ENCODE data around the gene RPS19.
"Not testable (repeated sequence)": the region's sequence is repeated elsewhere in the genome, so short reads cannot be mapped to it uniquely, and the experiment has no call there.

The RPS19 gene

GRCh38 chr19:41860419-41861115, 512 bp downstream of the RPS19 start:
- no peak for DNase-seq (ENCODE audit: low read depth)

- no peak for DNase-seq (ENCODE audit: low read depth)
These were observed 1.2 kb downstream of the RPS19 start for GRCh38 chr19:41861116-41861768.

- DNase-seq (ENCODE audit: low read depth): no peak
These were observed 1.8 kb downstream of the RPS19 start for GRCh38 chr19:41861846-41862245.

GRCh38 chr19:41862445-41862986, 2.5 kb downstream of the RPS19 start:
- no peak for DNase-seq (ENCODE audit: low read depth)

GRCh38 chr19:41863209-41863931, 3.3 kb downstream of the RPS19 start:
- DNase-seq (ENCODE audit: low read depth): no peak

- DNase-seq (ENCODE audit: low read depth): no peak
These were observed 4.3 kb downstream of the RPS19 start for GRCh38 chr19:41864374-41864773.

- DNase-seq (ENCODE audit: low read depth): no peak
These were observed 6.2 kb downstream of the RPS19 start for GRCh38 chr19:41866284-41866683.

GRCh38 chr19:41868120-41868988, 8.3 kb downstream of the RPS19 start:
- no peak for DNase-seq (ENCODE audit: low read depth)

- no peak for DNase-seq (ENCODE audit: low read depth)
These were observed 8.9 kb downstream of the RPS19 start for GRCh38 chr19:41868989-41869300.

GRCh38 chr19:41869374-41869955, 9.4 kb downstream of the RPS19 start:
- no peak for DNase-seq (ENCODE audit: low read depth)

- DNase-seq (ENCODE audit: low read depth): no peak
These were observed 10.4 kb downstream of the RPS19 start for GRCh38 chr19:41870401-41870873.

- DNase-seq (ENCODE audit: low read depth): no peak
These were observed 11.7 kb downstream of the RPS19 start for GRCh38 chr19:41871573-41872383.

- DNase-seq (ENCODE audit: low read depth): no peak
These were observed 12.3 kb downstream of the RPS19 start for GRCh38 chr19:41872384-41872774.

- DNase-seq (ENCODE audit: low read depth): peak; percentile 54
These were observed 13.0 kb downstream of the RPS19 start for GRCh38 chr19:41872775-41873647.

GRCh38 chr19:41875973-41876372, 15.9 kb downstream of the RPS19 start:
- not testable (repeated sequence) for DNase-seq (ENCODE audit: low read depth)

- no peak for DNase-seq (ENCODE audit: low read depth)
These were observed 17.1 kb downstream of the RPS19 start, which contains the start of gene CD79A for GRCh38 chr19:41876847-41877832. CD79A (plus strand) TSS chr19:41877279; CDS start chr19:41877305, 26 bp downstream.

GRCh38 chr19:41877916-41878905, 18.2 kb downstream of the RPS19 start:
- no peak for DNase-seq (ENCODE audit: low read depth)

Measured in stimulated activated CD4-positive, alpha-beta T cell treated with anti-CD3 and anti-CD28 coated beads, Interleukin-2, amount 100 ng/mL, for 4 hours (primary cell).